Osteoblast (primary cell): ENCODE measurements around the gene IGSF22. TPM values are rescaled to one million over a fixed set of nuclear protein-coding genes. Genes with fewer than 3 reads are reported as not detected.

Experiments used
- DNase-seq: peaks from one replicate; pipeline ENCODE4 v3.0.0; 2011; ENCODE audit warnings: low spot score, mixed read lengths; ENCODE audit not compliant: insufficient read length; ENCODE audit errors: missing footprints
- H2AFZ ChIP-seq: 2 replicates; pipeline ENCODE4 v1.6.0; 2011; ENCODE audit warnings: mild to moderate bottlenecking, low read length
- H3K27ac ChIP-seq: 2 replicates; pipeline ENCODE4 v1.5.1; 2011; ENCODE audit warnings: mild to moderate bottlenecking, low read depth, low read length, moderate library complexity
- H3K27me3 ChIP-seq: 2 replicates; pipeline ENCODE4 v1.6.0; 2012; ENCODE audit warnings: mild to moderate bottlenecking, control low read depth, inconsistent platforms, low read length, moderate library complexity; ENCODE audit not compliant: insufficient read depth
- H3K36me3 ChIP-seq: 2 replicates; pipeline ENCODE4 v1.5.1; 2011; ENCODE audit warnings: mild to moderate bottlenecking, low read length, control low read depth, moderate library complexity; ENCODE audit not compliant: insufficient read depth
- H3K4me1 ChIP-seq: 2 replicates; pipeline ENCODE4 v1.5.1; 2011; ENCODE audit warnings: mild to moderate bottlenecking, low read length, control low read depth, moderate library complexity; ENCODE audit not compliant: insufficient read depth
- H3K4me2 ChIP-seq: 2 replicates; pipeline ENCODE4 v1.6.0; 2011; ENCODE audit warnings: mild to moderate bottlenecking, low read length; ENCODE audit not compliant: insufficient read depth
- H3K4me3 ChIP-seq: fragments of 200-600 bp; sonication (generic); 3 replicates; pipeline ENCODE4 v1.5.1; 2012; ENCODE audit warnings: mild to moderate bottlenecking, low read length, inconsistent platforms; ENCODE audit not compliant: insufficient read depth
- H3K79me2 ChIP-seq: 2 replicates; pipeline ENCODE4 v1.6.0; 2012; ENCODE audit warnings: mild to moderate bottlenecking, low read length, control low read depth, inconsistent platforms; ENCODE audit not compliant: insufficient read depth
- H3K9me3 ChIP-seq: 2 replicates; pipeline ENCODE4 v1.5.1; 2011; ENCODE audit warnings: low read depth, low read length, control low read depth
- H4K20me1 ChIP-seq: 2 replicates; pipeline ENCODE4 v1.6.0; 2012; ENCODE audit warnings: mild to moderate bottlenecking, low read length, control low read depth; ENCODE audit not compliant: insufficient read depth
- CTCF ChIP-seq: IDR thresholded peaks from 2 replicates; pipeline ENCODE4 v1.5.1; 2011; ENCODE audit warnings: mild to moderate bottlenecking, low read depth, low read length, moderate library complexity; ENCODE audit errors: extremely low read depth
- total RNA-seq: library from RNA; depleted of rRNA; stranded (reverse); fragments of >200 nt; gene quantifications from 2 replicates; pipeline ENCODE4 v1.2.3, GENCODE V29; 2012

Gene IGSF22
- total RNA-seq, 1 donor: not detected

DNA sequence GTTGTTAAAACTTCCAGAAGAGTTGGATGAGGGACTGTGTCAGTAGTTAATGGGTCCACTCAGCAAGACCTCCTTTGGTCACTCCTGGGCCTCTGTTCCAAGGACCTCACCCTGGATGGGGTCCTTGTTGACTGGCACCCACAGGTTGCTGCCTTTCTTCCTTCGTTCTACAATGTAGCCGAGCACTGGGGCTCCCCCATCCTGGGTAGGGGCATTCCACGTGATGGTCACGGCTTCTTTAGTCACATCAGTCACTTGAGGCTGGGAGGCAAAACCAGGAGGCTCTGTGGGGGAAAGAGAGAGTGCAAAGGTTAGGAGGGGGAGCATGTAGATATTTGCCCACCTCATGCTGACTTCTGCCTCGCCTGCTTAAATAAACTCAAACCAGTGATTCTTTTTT lies 15.4 kb downstream of the IGSF22 start:
- Histone ChIP-seq H3K4me2 (no peak overlapping the region), H2AFZ (no peak overlapping the region), H3K9me3 (no peaks in the 10 kb centered on the region), H3K27ac (no peak overlapping the region), H3K79me2 (no peaks in the 10 kb centered on the region), H3K27me3 (peaks cover 19% of the 10 kb centered on the region), H3K4me1 (peaks cover 3% of the 10 kb centered on the region), H4K20me1 (no peaks in the 10 kb centered on the region), H3K4me3 (no peak overlapping the region), H3K36me3 (no peaks in the 10 kb centered on the region)
- no peak for DNase-seq
- TF ChIP-seq CTCF: no peak

DNA sequence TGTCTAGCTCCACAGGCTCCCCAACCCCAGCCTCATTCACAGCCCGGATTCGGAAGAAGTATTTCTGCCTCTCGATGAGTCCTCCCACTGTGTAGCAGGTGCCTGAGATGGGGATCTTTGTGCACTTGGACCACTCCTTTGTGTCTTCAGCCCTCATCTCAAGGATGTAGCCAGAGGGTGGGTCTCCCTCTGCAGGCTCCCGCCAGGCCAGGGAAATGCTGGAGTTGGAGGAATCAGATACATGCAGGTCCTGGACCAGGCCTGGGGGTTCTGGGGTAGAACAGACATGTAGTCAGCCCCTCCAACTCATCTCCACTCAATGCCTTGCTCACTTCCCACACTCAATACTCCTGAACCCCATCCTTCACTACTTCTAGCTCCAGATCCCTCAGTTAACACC lies 16.6 kb downstream of the IGSF22 start:
- DNase-seq: no peak
- no peak for TF ChIP-seq CTCF
- Histone ChIP-seq H3K27me3 (peaks cover 24% of the 10 kb centered on the region), H3K79me2 (no peaks in the 10 kb centered on the region), H3K4me3 (no peak overlapping the region), H4K20me1 (no peaks in the 10 kb centered on the region), H3K4me1 (peaks cover 6% of the 10 kb centered on the region), H2AFZ (no peak overlapping the region), H3K9me3 (no peaks in the 10 kb centered on the region), H3K4me2 (no peak overlapping the region), H3K27ac (no peak overlapping the region), H3K36me3 (no peaks in the 10 kb centered on the region)

- Histone ChIP-seq H3K27me3 (peaks cover 24% of the 10 kb centered on the region), H3K4me3 (no peak overlapping the region), H3K9me3 (no peaks in the 10 kb centered on the region), H3K27ac (no peak overlapping the region), H2AFZ (no peak overlapping the region), H3K79me2 (no peaks in the 10 kb centered on the region), H3K4me1 (peaks cover 6% of the 10 kb centered on the region), H3K36me3 (no peaks in the 10 kb centered on the region), H4K20me1 (no peaks in the 10 kb centered on the region), H3K4me2 (no peak overlapping the region)
- TF ChIP-seq CTCF: no peak
- no peak for DNase-seq
These were observed 18.1 kb downstream of the IGSF22 start for GRCh38 chr11:18707811-18708340.

- H4K20me1 ChIP-seq: no peaks in the 10 kb centered on the region
- peak; percentile 89 for DNase-seq
- H3K27ac ChIP-seq: peak overlapping the region; percentile 33
- no peaks in the 10 kb centered on the region for H3K9me3 ChIP-seq
- no peaks in the 10 kb centered on the region for H3K79me2 ChIP-seq
- no peak for TF ChIP-seq CTCF
- peak overlapping the region; percentile 75 for H3K4me3 ChIP-seq
- H3K4me2 ChIP-seq: peak overlapping the region; percentile 88
- H2AFZ ChIP-seq: peak overlapping the region; percentile 89
- H3K4me1 ChIP-seq: peaks cover 6% of the 10 kb centered on the region
- H3K27me3 ChIP-seq: peaks cover 18% of the 10 kb centered on the region
- H3K36me3 ChIP-seq: no peaks in the 10 kb centered on the region
These were observed 19.4 kb downstream of the IGSF22 start for GRCh38 chr11:18706330-18707243.
